Psoas muscle (tissue), 8 donors: ENCODE data around the gene RPAP2. TPM values are rescaled to one million over a fixed set of nuclear protein-coding genes. Genes with fewer than 3 reads are reported as not detected.

Experiments used
- ATAC-seq, 4 donors: fragments of 200-7000 bp; cut with Tn5 transposase; one replicate each; pipeline ENCODE4 v1.9.1; 2020; ENCODE audit warnings: moderate library complexity in 3 of 4, mild to moderate bottlenecking in 2 of 4
- DNase-seq, 2 donors: peaks; one replicate each; pipeline ENCODE4 v3.0.0-alpha.2; 2020
- H3K27ac ChIP-seq: fragments of 200-600 bp; one replicate; pipeline ENCODE4 v1.8.0; 2022
- H3K27me3 ChIP-seq, 3 donors: fragments of 200-600 bp in 1 of 3; one replicate each; pipeline versions ENCODE4 v1.6.1 to v1.8.0; 2013 to 2022; ENCODE audit warnings: low read length in 2 of 3, mild to moderate bottlenecking in 2 of 3, moderate library complexity in 1 of 3; ENCODE audit not compliant: insufficient read depth in 3 of 3
- H3K36me3 ChIP-seq, 2 donors: fragments of 200-600 bp in 1 of 2; one replicate each; pipeline versions ENCODE4 v1.6.1 to v1.8.0; 2013 to 2022; ENCODE audit warnings: low read depth in 1 of 2, mild to moderate bottlenecking in 1 of 2, moderate library complexity in 1 of 2; ENCODE audit not compliant: insufficient read depth in 1 of 2
- H3K4me1 ChIP-seq: fragments of 200-600 bp; one replicate; pipeline ENCODE4 v1.8.0; 2022
- H3K4me3 ChIP-seq: fragments of 200-600 bp; one replicate; pipeline ENCODE4 v1.8.0; 2022; ENCODE audit warnings: mild to moderate bottlenecking
- H3K9me3 ChIP-seq: fragments of 200-600 bp; one replicate; pipeline ENCODE4 v1.8.0; 2022
- WGBS, 3 donors: extraction: QIAGEN DNeasy Blood & Tissue Kit; methylation state at CpG; one replicate each; pipeline versions ENCODE4 v1.1.6 to v1.1.7; 2013; 5-methylcytosine and 5-hydroxymethylcytosine counted together
- intact Hi-C, 2 donors: fragments of 100-400 bp; cut with DNase I; formaldehyde crosslinking; loops; one replicate each; pipeline versions ENCODE4 v1.11.0 to v1.14.2; 2022
- polyA plus RNA-seq, 3 donors: library from polyadenylated mRNA; stranded (reverse); fragments of 200-250 nt; gene quantifications; one replicate each; pipeline ENCODE4 v1.2.3, GENCODE V29; 2013
- total RNA-seq, 4 donors: library from RNA; stranded (reverse); fragmentation: NEBNext Ultra II Directional in 2 of 4; extraction: Animal tissue kit (Norgen Biotek cat#: 25700) in 2 of 4; gene quantifications; one replicate each; pipeline versions ENCODE4 v1.2.1 to v1.2.4, GENCODE V29; 2021 to 2023
- TF ChIP-seq, protein P1 (sequence below): fragments of 200-600 bp; IDR thresholded peaks from one replicate; pipeline ENCODE4 v1.8.0; 2022; ENCODE audit warnings: antibody characterized with exemption
- donor health status: healthy with polysubstance abuse.
- donor health status: DM: no; HTN: no; CAD: no; lungs with moderate emphysema.
- donor health status: Bipolar disorder and iron deficiency.
- donor health status: healthy.
- donor health status: DM: yes; HTN: yes; CAD: no.
- donor health status: DM: no; HTN: no; CAD: no.
- donor health status: DM: no; HTN: no; CAD: no.
- donor health status: DM: yes; HTN: yes; CAD: no.

RPAP2 gene
- total and polyA plus RNA-seq, 7 donors = 10.9 to 33.1 (median 26.5) TPM

DNA sequence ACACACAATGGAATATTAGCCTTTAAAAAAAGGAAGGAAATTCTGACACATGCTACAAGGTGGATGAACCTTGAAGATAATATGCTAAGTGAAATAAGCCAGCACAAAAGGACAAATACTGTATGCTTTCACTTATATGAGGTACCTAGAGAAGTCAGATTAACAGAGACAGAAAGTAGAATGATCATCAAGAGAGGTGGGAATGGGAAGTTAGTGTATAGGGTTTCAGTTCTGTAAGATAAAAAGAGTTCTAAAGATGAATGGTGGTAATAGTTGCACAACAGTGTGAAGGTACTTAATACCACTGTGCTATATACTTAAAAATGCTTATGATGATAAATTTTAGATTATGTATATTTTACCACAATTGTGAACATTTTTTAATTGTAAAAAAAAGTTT is 7.2 kb downstream of the RPAP2 start:
- no peak overlapping the region for H3K27ac ChIP-seq
- peaks cover 0 to 86% of the 10 kb centered on the region in 2 donors for H3K36me3 ChIP-seq
- intact Hi-C loops = loop anchor here in 1 of 2 donors (5.0 kb wide), 1 partner anchor 316 kb away; no protein-coding TSS in a partner anchor
- H3K4me3 ChIP-seq = no peak overlapping the region
- no peaks in the 10 kb centered on the region for H3K27me3 ChIP-seq
- DNase-seq (no peak), ATAC-seq (no peak)
- no peaks in the 10 kb centered on the region for H3K9me3 ChIP-seq
- H3K4me1 ChIP-seq = no peaks in the 10 kb centered on the region
- TF ChIP-seq, protein P1, sequence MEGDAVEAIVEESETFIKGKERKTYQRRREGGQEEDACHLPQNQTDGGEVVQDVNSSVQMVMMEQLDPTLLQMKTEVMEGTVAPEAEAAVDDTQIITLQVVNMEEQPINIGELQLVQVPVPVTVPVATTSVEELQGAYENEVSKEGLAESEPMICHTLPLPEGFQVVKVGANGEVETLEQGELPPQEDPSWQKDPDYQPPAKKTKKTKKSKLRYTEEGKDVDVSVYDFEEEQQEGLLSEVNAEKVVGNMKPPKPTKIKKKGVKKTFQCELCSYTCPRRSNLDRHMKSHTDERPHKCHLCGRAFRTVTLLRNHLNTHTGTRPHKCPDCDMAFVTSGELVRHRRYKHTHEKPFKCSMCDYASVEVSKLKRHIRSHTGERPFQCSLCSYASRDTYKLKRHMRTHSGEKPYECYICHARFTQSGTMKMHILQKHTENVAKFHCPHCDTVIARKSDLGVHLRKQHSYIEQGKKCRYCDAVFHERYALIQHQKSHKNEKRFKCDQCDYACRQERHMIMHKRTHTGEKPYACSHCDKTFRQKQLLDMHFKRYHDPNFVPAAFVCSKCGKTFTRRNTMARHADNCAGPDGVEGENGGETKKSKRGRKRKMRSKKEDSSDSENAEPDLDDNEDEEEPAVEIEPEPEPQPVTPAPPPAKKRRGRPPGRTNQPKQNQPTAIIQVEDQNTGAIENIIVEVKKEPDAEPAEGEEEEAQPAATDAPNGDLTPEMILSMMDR = no peak

DNA sequence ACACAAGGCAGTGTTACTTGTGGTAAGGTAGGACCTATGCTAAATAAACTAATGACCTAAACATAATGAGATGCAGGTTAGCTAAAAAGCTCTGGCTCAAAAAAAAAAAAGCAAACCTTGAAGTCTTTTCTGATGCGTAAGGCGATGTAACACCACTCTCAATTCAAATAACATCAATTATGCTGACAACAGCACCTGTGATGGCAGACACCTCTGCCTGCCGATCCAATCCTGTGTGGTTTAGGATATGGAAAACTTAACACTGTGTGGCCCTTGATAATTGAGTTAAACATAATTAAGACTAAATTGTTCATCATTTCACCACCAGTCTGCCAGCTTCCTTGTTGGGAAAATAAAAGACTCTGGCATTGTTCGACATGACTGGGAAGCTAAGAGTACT is 9.1 kb downstream of the RPAP2 start:
- Histone ChIP-seq H3K27ac (no peak overlapping the region), H3K36me3 (peaks cover 0 to 93% of the 10 kb centered on the region in 2 donors), H3K27me3 (no peaks in the 10 kb centered on the region), H3K9me3 (no peaks in the 10 kb centered on the region), H3K4me3 (no peak overlapping the region), H3K4me1 (no peaks in the 10 kb centered on the region)
- ATAC-seq (no peak), DNase-seq (no peak)
- intact Hi-C loops = loop anchor here in 1 of 2 donors (5.0 kb wide), 1 partner anchor 314 kb away; no protein-coding TSS in a partner anchor
- 78 to 86% (median 83%) methylated on average over 4 of the region's 4 CpGs for WGBS, 3 donors
- TF ChIP-seq, protein P1 = no peak

DNA sequence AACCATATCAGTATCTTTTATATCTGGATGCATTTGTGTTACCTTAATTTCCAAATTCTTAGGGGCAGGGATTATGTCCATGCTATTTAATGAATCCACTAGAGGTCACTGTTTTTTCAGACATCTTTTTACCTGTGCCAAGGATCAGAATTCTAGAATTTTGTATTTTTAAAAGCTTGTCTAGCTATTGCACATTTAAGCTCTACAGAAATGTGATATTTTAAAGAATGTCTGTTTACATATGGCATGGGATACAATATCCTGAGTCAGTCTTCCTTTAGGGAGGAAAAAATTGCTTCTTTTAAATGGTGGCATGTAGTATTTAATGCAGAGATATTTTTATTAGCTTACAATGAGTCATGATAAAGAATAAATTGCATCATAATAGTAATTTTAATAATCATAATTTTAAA is 11.3 kb downstream of the RPAP2 start:
- H3K4me1 ChIP-seq = no peaks in the 10 kb centered on the region
- intact Hi-C loops = loop anchor here in 1 of 2 donors (10.0 kb wide), 1 partner anchor 315 kb away; no protein-coding TSS in a partner anchor
- H3K27me3 ChIP-seq = no peaks in the 10 kb centered on the region
- H3K27ac ChIP-seq = no peak overlapping the region
- ATAC-seq (peak in 1 of 4 donors; percentile 69), DNase-seq (no peak)
- H3K4me3 ChIP-seq = no peak overlapping the region
- TF ChIP-seq, protein P1 = peak; percentile 45
- peaks cover 0 to 86% of the 10 kb centered on the region in 2 donors for H3K36me3 ChIP-seq
- H3K9me3 ChIP-seq = no peaks in the 10 kb centered on the region

DNA sequence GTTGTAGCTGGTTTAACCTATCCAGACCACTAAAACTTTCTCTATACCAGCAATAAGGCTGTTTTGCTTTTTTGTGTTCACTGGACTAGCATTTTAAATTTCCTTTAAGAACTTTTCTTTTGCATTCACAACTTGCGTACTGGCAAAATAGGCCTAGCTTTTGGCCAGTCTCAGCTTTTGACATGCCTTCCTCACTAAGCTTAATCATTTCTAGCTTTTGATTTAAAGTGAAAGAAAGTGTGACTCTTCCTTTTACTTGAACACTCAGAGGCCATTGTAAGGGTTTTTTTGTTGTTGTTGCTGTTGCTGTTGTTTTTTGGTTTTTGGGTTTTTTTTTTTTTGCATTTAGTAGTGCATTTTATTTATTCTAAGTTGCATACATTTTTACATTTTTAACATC is 15.2 kb downstream of the RPAP2 start:
- 97% methylated on average over 1 of the region's 1 CpG for WGBS, 3 donors
- no peak for DNase-seq
- intact Hi-C loops = loop anchor here in 1 of 2 donors (10.0 kb wide), 1 partner anchor 311 kb away; no protein-coding TSS in a partner anchor
- TF ChIP-seq, protein P1 = no peak
- H3K4me3 ChIP-seq = no peak overlapping the region
- no peak overlapping the region for H3K27ac ChIP-seq
- H3K36me3 ChIP-seq = peaks cover 0 to 48% of the 10 kb centered on the region in 2 donors
- no peak for ATAC-seq
- no peaks in the 10 kb centered on the region for H3K4me1 ChIP-seq
- no peaks in the 10 kb centered on the region for H3K9me3 ChIP-seq
- H3K27me3 ChIP-seq = no peaks in the 10 kb centered on the region
